T-cell (primary cell): ENCODE results near the gene PDC. TPM values are rescaled to one million over a fixed set of nuclear protein-coding genes. Genes with fewer than 3 reads are reported as not detected.

Source experiments
- ATAC-seq, 4 experiments: fragments of 200-7000 bp in 3 of 4; fragments of 150-1000 bp in 1 of 4; cut with Tn5 transposase; replicated peaks in 1 of 4; 1 replicate in 3 of 4; 2 replicates in 1 of 4; pipeline ENCODE4 v1.10.0; 2021; ENCODE audit warnings: moderate library complexity in 3 of 4, mild to moderate bottlenecking in 2 of 4, moderate number of reproducible peaks in 1 of 4
- CTCF ChIA-PET, 2 donors: fragments of 300-600 bp; sonication (Branson Sonifier 250); formaldehyde crosslinking; loops; one replicate each; lab custom pipeline; 2022; ENCODE audit warnings: antibody characterized with exemption in 2 of 2; lab: Charles Lee
- POLR2A ChIA-PET, 2 donors: fragments of 300-600 bp; sonication (Branson Sonifier 250); formaldehyde crosslinking; loops; one replicate each; lab custom pipeline; 2022; ENCODE audit warnings: antibody characterized with exemption in 2 of 2; lab: Charles Lee
- DNase-seq, 35 experiments: peaks; one replicate each; pipeline versions ENCODE4 v3.0.0 to v3.0.0-alpha.2; 2013 to 2023
- H3K27ac ChIP-seq: one replicate; pipeline ENCODE4 v1.5.1; 2013; ENCODE audit warnings: low read length
- H3K27me3 ChIP-seq, 2 experiments: replicated peaks in 1 of 2; 1 replicate in 1 of 2; 2 replicates in 1 of 2; pipeline versions ENCODE4 v1.6.1 to v1.7.0; 2013; ENCODE audit warnings: low read length in 1 of 2, mixed read lengths in 1 of 2; ENCODE audit not compliant: control insufficient read depth in 2 of 2, insufficient read depth in 2 of 2; ENCODE audit errors: extremely low read depth in 1 of 2
- H3K36me3 ChIP-seq, 2 donors: 1 replicate in 1 of 2; 2 replicates in 1 of 2; pipeline versions ENCODE4 v1.6.1 to v1.7.0; 2013; ENCODE audit warnings: low read length in 1 of 2; ENCODE audit not compliant: control insufficient read depth in 2 of 2, insufficient read depth in 1 of 2; ENCODE audit errors: extremely low read depth in 1 of 2
- H3K4me1 ChIP-seq, 2 experiments: 1 replicate in 1 of 2; 2 replicates in 1 of 2; pipeline versions ENCODE4 v1.6.1 to v1.7.0; 2013; ENCODE audit warnings: low read length in 2 of 2, mixed read lengths in 1 of 2; ENCODE audit not compliant: insufficient read depth in 2 of 2, control insufficient read depth in 1 of 2; ENCODE audit errors: extremely low read depth in 1 of 2
- H3K4me3 ChIP-seq, 2 donors: 1 replicate in 1 of 2; 2 replicates in 1 of 2; pipeline versions ENCODE4 v1.5.1 to v1.7.0; 2013; ENCODE audit warnings: mild to moderate bottlenecking in 2 of 2, low read length in 1 of 2, moderate library complexity in 1 of 2; ENCODE audit not compliant: control insufficient read depth in 1 of 2; ENCODE audit errors: extremely low read depth in 1 of 2
- H3K9me3 ChIP-seq: 2 replicates; pipeline ENCODE4 v1.7.0; 2013
- H3K27ac Mint-ChIP-seq, 2 donors: one replicate each; pipeline ENCODE4 v1.8.0; 2020 to 2021; ENCODE audit warnings: mild to moderate bottlenecking in 2 of 2, mixed read lengths in 2 of 2
- H3K27me3 Mint-ChIP-seq, 2 donors: one replicate each; pipeline ENCODE4 v1.8.0; 2021 to 2022; ENCODE audit warnings: mixed read lengths in 2 of 2
- H3K36me3 Mint-ChIP-seq: one replicate; pipeline ENCODE4 v1.8.0; 2021; ENCODE audit warnings: mixed read lengths
- H3K4me1 Mint-ChIP-seq, 3 donors: one replicate each; pipeline ENCODE4 v1.8.0; 2020 to 2022; ENCODE audit warnings: mixed read lengths in 3 of 3, mild to moderate bottlenecking in 1 of 3
- H3K4me3 Mint-ChIP-seq, 3 donors: one replicate each; pipeline ENCODE4 v1.8.0; 2020 to 2022; ENCODE audit warnings: mild to moderate bottlenecking in 3 of 3, mixed read lengths in 3 of 3, moderate library complexity in 3 of 3
- H3K9me3 Mint-ChIP-seq, 3 donors: one replicate each; pipeline ENCODE4 v1.8.0; 2020 to 2022; ENCODE audit warnings: mixed read lengths in 3 of 3
- WGBS: methylation state at CpG from one replicate; pipeline ENCODE4 v1.1.5; 2013; ENCODE audit warnings: missing lambda C conversion rate; ENCODE audit not compliant: insufficient coverage; 5-methylcytosine and 5-hydroxymethylcytosine counted together
- total RNA-seq, 35 experiments: library from RNA in 6 of 35; stranded (reverse) in 6 of 35; fragments of 120-200 nt in 1 of 35; gene quantifications; one replicate each; pipeline versions ENCODE4 v1.2.1 to v1.2.4 and lab custom pipeline; 2013 to 2026

PDC gene
- total RNA-seq, 5 donors from 2014 or later (not counting 1 experiment from before 2014, with no cell fraction given), result not detected

DNA sequence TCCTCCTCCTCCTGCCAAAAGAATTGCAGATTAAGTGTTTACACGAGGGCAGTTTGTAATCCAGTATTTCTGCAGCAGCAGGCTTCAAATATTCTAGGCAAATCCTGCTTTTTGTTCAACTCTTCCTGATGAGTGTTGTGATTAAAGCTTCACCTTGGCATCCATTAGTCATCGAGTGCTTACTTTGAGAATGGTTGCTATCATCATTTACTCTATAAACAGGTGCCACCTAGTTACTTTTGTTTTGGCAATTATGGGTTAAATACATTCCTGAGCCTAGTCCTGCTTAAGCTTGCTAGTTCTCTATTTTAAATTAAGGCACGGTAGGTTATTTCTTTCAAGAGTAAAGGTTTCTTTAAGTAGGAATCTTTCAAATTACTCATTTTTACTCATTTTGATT is 20.3 kb downstream of the PDC start:
- DNase-seq, result no peak
- no CpG with 5 or more reads among the region's 3 CpGs for WGBS
- no peaks in the 10 kb centered on the region for H3K9me3 ChIP-seq
- Mint-ChIP-seq H3K27ac (no peak overlapping the region), H3K4me1 (peaks cover 0 to 3% (median 0%) of the 10 kb centered on the region in 3 donors), H3K27me3 (no peaks in the 10 kb centered on the region), H3K9me3 (no peaks in the 10 kb centered on the region), H3K4me3 (no peak overlapping the region), H3K36me3 (peaks cover 19% of the 10 kb centered on the region)
- no peak overlapping the region for H3K4me3 ChIP-seq
- ATAC-seq, result no peak
- H3K4me1 ChIP-seq, result no peaks in the 10 kb centered on the region
- no peak overlapping the region for H3K27ac ChIP-seq
- no peaks in the 10 kb centered on the region for H3K27me3 ChIP-seq
- POLR2A ChIA-PET, result no interaction called here
- CTCF ChIA-PET, result no interaction called here
- H3K36me3 ChIP-seq, result peaks cover 0 to 2% of the 10 kb centered on the region in 2 donors

DNA sequence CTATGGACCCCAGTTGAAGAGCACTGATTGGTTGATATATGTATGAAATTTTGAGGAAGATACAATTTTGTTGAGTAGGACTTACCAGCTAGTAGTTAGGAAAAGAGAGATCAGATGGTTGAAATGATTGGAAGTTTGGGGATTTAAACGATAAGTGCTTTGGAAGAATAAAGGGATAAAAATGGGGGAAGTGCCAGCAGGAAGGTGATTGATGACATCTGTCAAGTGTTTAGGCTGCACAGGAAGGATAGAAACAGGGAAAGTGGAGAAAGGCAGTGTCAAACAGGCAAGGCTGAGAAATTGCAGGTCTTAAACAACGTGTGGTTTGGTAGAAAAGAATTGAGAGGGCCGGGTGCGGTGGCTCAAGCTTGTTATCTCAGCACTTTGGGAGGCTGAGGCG is 22.3 kb downstream of the PDC start:
- Mint-ChIP-seq H3K4me1 (peaks cover 0 to 3% (median 0%) of the 10 kb centered on the region in 3 donors), H3K9me3 (no peaks in the 10 kb centered on the region), H3K27ac (no peak overlapping the region), H3K36me3 (peaks cover 19% of the 10 kb centered on the region), H3K27me3 (no peaks in the 10 kb centered on the region), H3K4me3 (no peak overlapping the region)
- POLR2A ChIA-PET, result no interaction called here
- no peaks in the 10 kb centered on the region for H3K27me3 ChIP-seq
- no peak overlapping the region for H3K4me3 ChIP-seq
- DNase-seq (no peak), ATAC-seq (no peak)
- H3K4me1 ChIP-seq, result no peaks in the 10 kb centered on the region
- WGBS, result 71% methylated on average over 2 of the region's 5 CpGs
- peaks cover 0 to 2% of the 10 kb centered on the region in 2 donors for H3K36me3 ChIP-seq
- H3K27ac ChIP-seq, result no peak overlapping the region
- no peaks in the 10 kb centered on the region for H3K9me3 ChIP-seq
- CTCF ChIA-PET, result no interaction called here

DNA sequence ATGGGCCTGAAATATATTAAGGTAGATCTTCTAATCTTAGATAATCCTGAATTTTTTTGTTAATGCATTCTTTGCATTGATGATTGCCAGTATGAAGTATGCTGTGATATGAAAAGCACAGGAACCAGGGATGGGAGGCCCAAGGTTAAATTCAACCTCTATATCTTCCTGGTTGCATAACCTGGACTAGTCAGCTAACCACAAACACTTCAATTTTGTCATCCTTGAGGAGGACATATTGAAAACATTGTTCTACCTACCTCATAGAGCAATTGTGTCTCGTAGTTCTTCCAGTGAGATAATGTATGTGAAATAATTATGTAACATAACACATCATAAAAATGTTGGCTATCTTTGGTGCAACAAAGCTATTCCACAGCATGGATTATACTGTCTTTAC is 25.6 kb downstream of the PDC start:
- Histone ChIP-seq H3K27me3 (no peaks in the 10 kb centered on the region), H3K9me3 (no peaks in the 10 kb centered on the region), H3K27ac (no peak overlapping the region), H3K4me3 (no peak overlapping the region), H3K4me1 (no peaks in the 10 kb centered on the region), H3K36me3 (peaks cover 0 to 2% of the 10 kb centered on the region in 2 donors)
- WGBS, result no CpG with 5 or more reads among the region's 1 CpG
- ChIA-PET CTCF (no interaction called here), POLR2A (interaction anchor here in 1 of 2 donors (0.6 kb wide), 2 partner anchors 61 to 1607 kb away, joined by 4 read pairs; no protein-coding TSS in a partner anchor)
- ATAC-seq, result no peak
- Mint-ChIP-seq H3K4me1 (no peaks in the 10 kb centered on the region), H3K9me3 (no peaks in the 10 kb centered on the region), H3K27me3 (no peaks in the 10 kb centered on the region), H3K27ac (no peak overlapping the region), H3K36me3 (peaks cover 19% of the 10 kb centered on the region), H3K4me3 (no peak overlapping the region)
- no peak for DNase-seq

DNA sequence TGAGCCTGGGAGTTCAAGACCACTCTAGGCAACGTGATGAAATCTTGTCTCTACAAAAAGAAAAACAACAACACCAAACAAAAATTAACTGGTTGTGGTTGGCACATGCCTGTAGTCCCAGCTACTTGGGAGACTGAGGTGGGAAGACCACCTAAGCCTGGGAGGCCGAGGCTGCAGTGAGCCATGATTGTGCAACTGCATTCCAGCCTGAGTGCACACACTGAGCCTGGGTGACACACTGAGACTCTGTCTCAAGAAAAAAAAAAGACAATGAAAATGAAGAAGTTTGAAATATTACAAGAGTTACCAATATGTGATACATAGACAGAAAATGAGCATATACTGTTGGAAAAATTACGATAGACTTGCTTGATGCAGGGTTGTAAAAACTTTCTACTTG is 31.9 kb downstream of the PDC start:
- DNase-seq (no peak), ATAC-seq (no peak)
- Mint-ChIP-seq H3K4me1 (no peaks in the 10 kb centered on the region), H3K27me3 (no peaks in the 10 kb centered on the region), H3K27ac (no peak overlapping the region), H3K36me3 (peaks cover 21% of the 10 kb centered on the region), H3K4me3 (no peak overlapping the region), H3K9me3 (no peaks in the 10 kb centered on the region)
- POLR2A ChIA-PET, result no interaction called here
- Histone ChIP-seq H3K4me1 (no peaks in the 10 kb centered on the region), H3K4me3 (no peak overlapping the region), H3K27ac (no peak overlapping the region), H3K9me3 (no peaks in the 10 kb centered on the region), H3K27me3 (no peaks in the 10 kb centered on the region), H3K36me3 (no peaks in the 10 kb centered on the region)
- WGBS, result no CpG with 5 or more reads among the region's 3 CpGs
- CTCF ChIA-PET, result no interaction called here

DNA sequence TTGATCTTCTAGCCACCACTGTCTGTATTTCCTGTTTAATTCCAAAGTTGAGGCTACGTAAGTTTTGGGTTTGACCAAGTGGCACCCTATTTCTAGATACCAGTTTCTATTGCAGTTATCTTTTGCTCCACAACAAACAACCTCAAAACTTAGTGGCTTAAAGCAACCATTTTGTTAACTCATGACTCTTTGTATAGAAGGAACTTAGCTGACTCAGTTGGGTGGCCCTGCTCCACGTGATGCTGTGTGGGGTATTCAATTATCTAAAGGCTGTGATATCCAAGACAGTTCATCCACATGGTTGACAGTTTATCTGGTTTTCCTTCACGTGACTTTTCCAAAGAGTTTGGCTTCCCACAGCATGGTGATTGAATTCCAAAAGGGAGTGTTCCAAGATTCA is 34.8 kb downstream of the PDC start:
- no peaks in the 10 kb centered on the region for H3K27me3 Mint-ChIP-seq
- no peak for DNase-seq
- Histone ChIP-seq H3K4me1 (no peaks in the 10 kb centered on the region), H3K4me3 (no peak overlapping the region), H3K36me3 (no peaks in the 10 kb centered on the region), H3K27ac (no peak overlapping the region), H3K27me3 (no peaks in the 10 kb centered on the region), H3K9me3 (no peaks in the 10 kb centered on the region)
- no peaks in the 10 kb centered on the region for H3K9me3 Mint-ChIP-seq
- 100% methylated on average over 1 of the region's 3 CpGs for WGBS
- no peak overlapping the region for H3K27ac Mint-ChIP-seq
- H3K4me3 Mint-ChIP-seq, result no peak overlapping the region
- POLR2A ChIA-PET, result interaction anchor here in 1 of 2 donors (0.7 kb wide), 1 partner anchor 137 kb away, joined by 3 read pairs; no protein-coding TSS in a partner anchor
- no peaks in the 10 kb centered on the region for H3K4me1 Mint-ChIP-seq
- ATAC-seq, result no peak
- peaks cover 25% of the 10 kb centered on the region for H3K36me3 Mint-ChIP-seq
- CTCF ChIA-PET, result interaction anchor here in 1 of 2 donors (0.6 kb wide), 1 partner anchor 434 kb away, joined by 3 read pairs; no protein-coding TSS in a partner anchor

DNA sequence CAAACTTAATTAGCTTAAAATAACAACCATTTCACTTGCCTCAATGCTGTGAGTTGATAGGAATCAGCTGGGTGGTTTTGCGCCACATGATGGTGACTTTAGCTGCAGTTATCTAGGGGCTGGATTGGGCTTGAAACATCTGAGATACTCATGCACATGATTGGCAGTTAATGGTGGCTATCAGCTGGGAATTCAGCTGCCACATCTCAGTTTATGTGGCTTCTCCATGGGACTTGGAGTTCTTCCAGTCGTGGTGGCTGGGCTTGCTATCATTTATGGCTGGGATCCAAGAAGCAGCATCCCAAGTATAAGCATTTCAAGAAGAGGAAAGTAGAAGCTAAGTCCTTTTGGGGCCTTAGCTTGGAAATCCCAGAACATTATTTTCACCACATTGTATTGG is 36.4 kb downstream of the PDC start:
- Mint-ChIP-seq H3K27ac (no peak overlapping the region), H3K36me3 (peaks cover 36% of the 10 kb centered on the region), H3K27me3 (no peaks in the 10 kb centered on the region), H3K9me3 (no peaks in the 10 kb centered on the region), H3K4me1 (peaks cover 1 to 11% (median 10%) of the 10 kb centered on the region in 3 donors), H3K4me3 (no peak overlapping the region)
- Histone ChIP-seq H3K27me3 (no peaks in the 10 kb centered on the region), H3K27ac (no peak overlapping the region), H3K36me3 (no peaks in the 10 kb centered on the region), H3K4me1 (no peaks in the 10 kb centered on the region), H3K4me3 (no peak overlapping the region), H3K9me3 (no peaks in the 10 kb centered on the region)
- ATAC-seq (no peak), DNase-seq (no peak)
- ChIA-PET POLR2A (no interaction called here), CTCF (no interaction called here)
- 100% methylated on average over 1 of the region's 2 CpGs for WGBS

DNA sequence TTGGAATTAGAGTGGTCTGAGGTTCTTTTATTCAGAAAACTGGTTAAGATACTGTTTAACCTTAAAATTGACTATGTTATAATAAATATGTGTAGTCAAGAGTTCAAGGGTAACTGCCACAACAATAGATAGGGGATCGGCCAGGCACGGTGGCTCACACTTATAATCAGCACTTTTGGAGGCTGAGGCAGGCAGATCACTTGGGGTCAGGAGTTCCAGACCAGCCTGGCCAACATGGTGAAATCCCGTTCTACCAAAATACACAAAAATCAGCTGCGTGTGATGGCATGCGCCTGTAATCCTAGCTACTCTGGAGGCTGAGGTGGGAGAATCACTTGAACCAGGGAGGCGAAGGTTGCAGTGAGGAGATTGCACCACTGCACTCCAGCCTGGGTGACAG is 39.5 kb downstream of the PDC start:
- no peaks in the 10 kb centered on the region for H3K9me3 ChIP-seq
- no peak overlapping the region for H3K27ac ChIP-seq
- WGBS, result 100% methylated on average over 1 of the region's 6 CpGs
- ChIA-PET CTCF (interaction anchor here in 1 of 2 donors (1.4 kb wide), 1 partner anchor 46 kb away, joined by 5 read pairs; the partner anchor contains the start of gene TPR), POLR2A (no interaction called here)
- no peaks in the 10 kb centered on the region for H3K27me3 ChIP-seq
- H3K4me3 ChIP-seq, result no peak overlapping the region
- peaks cover 37% of the 10 kb centered on the region for H3K36me3 Mint-ChIP-seq
- H3K4me3 Mint-ChIP-seq, result no peak overlapping the region
- no peak overlapping the region for H3K27ac Mint-ChIP-seq
- no peak for DNase-seq
- peaks cover 1 to 11% (median 10%) of the 10 kb centered on the region in 3 donors for H3K4me1 Mint-ChIP-seq
- H3K9me3 Mint-ChIP-seq, result no peaks in the 10 kb centered on the region
- ATAC-seq, result no peak
- H3K36me3 ChIP-seq, result peaks cover 0 to 9% of the 10 kb centered on the region in 2 donors
- no peaks in the 10 kb centered on the region for H3K27me3 Mint-ChIP-seq
- no peaks in the 10 kb centered on the region for H3K4me1 ChIP-seq
